H1 (cell line): ENCODE measurements around the gene IKZF1. TPM values are rescaled to one million over a fixed set of nuclear protein-coding genes. Genes with fewer than 3 reads are reported as not detected.

Source experiments
- CTCF ChIA-PET: fragments of 300-600 bp; sonication (Branson Sonifier 250); formaldehyde crosslinking; loops from one replicate; lab custom pipeline; 2021; ENCODE audit not compliant: partially characterized antibody; lab: Charles Lee
- POLR2A ChIA-PET: fragments of 300-600 bp; sonication (Branson Sonifier 250); formaldehyde crosslinking; loops from one replicate; lab custom pipeline; 2021; ENCODE audit warnings: inconsistent platforms; ENCODE audit not compliant: partially characterized antibody; lab: Charles Lee
- DNase-seq, 2 experiments: peaks; one replicate each; pipeline versions ENCODE4 v3.0.0 to v3.0.0-alpha.2; 2010 to 2022; ENCODE audit warnings: low spot score in 2 of 2, low read depth in 1 of 2, mixed read lengths in 1 of 2
- FAIRE-seq: peaks from 2 replicates; lab custom pipeline; 2011; peaks lifted over from hg19 to GRCh38; lab: Jason Lieb, UNC
- H2AFZ ChIP-seq: 2 replicates; pipeline ENCODE4 v1.8.1; 2012; ENCODE audit warnings: low read length, inconsistent platforms
- H2AK5ac ChIP-seq: 2 replicates; pipeline ENCODE4 v1.6.1; 2013; ENCODE audit warnings: low read depth, low read length
- H2BK120ac ChIP-seq: replicated peaks from 2 replicates; pipeline ENCODE3; 2013; ENCODE audit warnings: low read depth, low read length, inconsistent platforms
- H2BK12ac ChIP-seq: 2 replicates; pipeline ENCODE4 v1.6.1; 2013; ENCODE audit warnings: low read depth, low read length
- H2BK15ac ChIP-seq: 2 replicates; pipeline ENCODE4 v1.6.1; 2013; ENCODE audit warnings: low read length
- H2BK20ac ChIP-seq: 2 replicates; pipeline ENCODE4 v1.6.1; 2013; ENCODE audit warnings: low read length
- H2BK5ac ChIP-seq: 2 replicates; pipeline ENCODE4 v1.6.1; 2013; ENCODE audit warnings: low read depth, low read length
- H3K14ac ChIP-seq: 2 replicates; pipeline ENCODE4 v1.6.1; 2013; ENCODE audit warnings: inconsistent platforms; ENCODE audit not compliant: insufficient read length
- H3K18ac ChIP-seq: 2 replicates; pipeline ENCODE4 v1.6.1; 2013; ENCODE audit warnings: low read length; ENCODE audit errors: extremely low read depth
- H3K23ac ChIP-seq: 2 replicates; pipeline ENCODE4 v1.6.1; 2013; ENCODE audit warnings: inconsistent platforms; ENCODE audit not compliant: insufficient read length
- H3K23me2 ChIP-seq: 2 replicates; pipeline ENCODE4 v1.6.1; 2013; ENCODE audit warnings: low read depth, low read length
- H3K27ac ChIP-seq: 2 replicates; pipeline ENCODE4 v1.6.1; 2011; ENCODE audit warnings: low read depth, low read length, inconsistent platforms
- H3K27me3 ChIP-seq, 4 experiments: replicated peaks in 1 of 4; 1 replicate in 1 of 4; 2 replicates in 3 of 4; pipeline versions ENCODE4 v1.6.1 to v1.8.1; 2011 to 2013; ENCODE audit warnings: low read length in 3 of 4, mild to moderate bottlenecking in 3 of 4, inconsistent platforms in 2 of 4, mixed read lengths in 2 of 4, moderate library complexity in 1 of 4; ENCODE audit not compliant: control insufficient read depth in 3 of 4, insufficient read depth in 3 of 4; ENCODE audit errors: extremely low read depth in 1 of 4
- H3K36me3 ChIP-seq, 4 experiments: 2 replicates each; pipeline versions ENCODE4 v1.6.1 to v1.8.1; 2011 to 2013; ENCODE audit warnings: mild to moderate bottlenecking in 4 of 4, low read length in 3 of 4, moderate library complexity in 2 of 4, control low read depth in 1 of 4, inconsistent platforms in 1 of 4; ENCODE audit not compliant: insufficient read depth in 4 of 4, control insufficient read depth in 2 of 4
- H3K4ac ChIP-seq: replicated peaks from 2 replicates; pipeline ENCODE3; 2013; ENCODE audit warnings: low read length, low read depth, mixed read lengths, inconsistent platforms; ENCODE audit not compliant: insufficient read length
- H3K4me1 ChIP-seq, 4 experiments: replicated peaks in 1 of 4; 1 replicate in 1 of 4; 2 replicates in 3 of 4; pipeline versions ENCODE4 v1.6.1 to v1.8.1; 2011 to 2013; ENCODE audit warnings: low read length in 3 of 4, inconsistent platforms in 2 of 4, mixed read lengths in 1 of 4; ENCODE audit not compliant: insufficient read depth in 4 of 4, control insufficient read depth in 3 of 4
- H3K4me2 ChIP-seq, 2 experiments: 2 replicates each; pipeline versions ENCODE4 v1.6.1 to v1.8.1; 2011 to 2013; ENCODE audit warnings: low read depth in 2 of 2, low read length in 2 of 2, control low read depth in 1 of 2, inconsistent platforms in 1 of 2, mild to moderate bottlenecking in 1 of 2; ENCODE audit not compliant: insufficient read depth in 1 of 2
- H3K4me3 ChIP-seq, 4 experiments: fragments of 200-600, 300-600 bp in 1 of 4; sonication (generic), shearing (Covaris generic), sonication (Bioruptor Twin) in 1 of 4; 2 replicates each; pipeline versions ENCODE4 v1.5.1 to v1.8.1; 2011 to 2016; ENCODE audit warnings: low read length in 4 of 4, low read depth in 3 of 4, control low read depth in 2 of 4, inconsistent platforms in 2 of 4, mild to moderate bottlenecking in 2 of 4, mixed read lengths in 1 of 4, moderate library complexity in 1 of 4; ENCODE audit not compliant: insufficient read depth in 2 of 4; ENCODE audit errors: extremely low read depth in 1 of 4
- H3K56ac ChIP-seq: replicated peaks from 2 replicates; pipeline ENCODE3; 2013; ENCODE audit warnings: low read depth, mild to moderate bottlenecking, mixed read lengths, low read length, inconsistent platforms; ENCODE audit not compliant: insufficient read length
- H3K79me1 ChIP-seq: 2 replicates; pipeline ENCODE4 v1.6.1; 2013; ENCODE audit warnings: low read depth, low read length, control low read depth
- H3K79me2 ChIP-seq, 2 experiments: 2 replicates each; pipeline versions ENCODE4 v1.6.1 to v1.8.1; 2012 to 2013; ENCODE audit warnings: low read length in 2 of 2, mild to moderate bottlenecking in 2 of 2, inconsistent platforms in 1 of 2; ENCODE audit not compliant: insufficient read depth in 2 of 2, control insufficient read depth in 1 of 2
- H3K9ac ChIP-seq, 4 experiments: replicated peaks in 1 of 4; 1 replicate in 1 of 4; 2 replicates in 3 of 4; pipeline versions ENCODE4 v1.6.1 to v1.8.1; 2011 to 2013; ENCODE audit warnings: low read depth in 3 of 4, low read length in 3 of 4, control low read depth in 2 of 4, mild to moderate bottlenecking in 2 of 4, moderate library complexity in 2 of 4, inconsistent platforms in 1 of 4; ENCODE audit errors: extremely low read depth in 1 of 4
- H3K9me3 ChIP-seq, 2 experiments: 2 replicates each; pipeline versions ENCODE4 v1.6.1 to v1.8.1; 2012 to 2013; ENCODE audit warnings: mild to moderate bottlenecking in 2 of 2, moderate library complexity in 2 of 2, control low read depth in 1 of 2, inconsistent platforms in 1 of 2, low read depth in 1 of 2, low read length in 1 of 2, mixed read lengths in 1 of 2; ENCODE audit not compliant: insufficient read depth in 2 of 2
- H4K20me1 ChIP-seq, 2 experiments: replicated peaks in 1 of 2; 2 replicates each; pipeline versions ENCODE3 to v1.8.1; 2011 to 2013; ENCODE audit warnings: inconsistent platforms in 2 of 2, low read length in 2 of 2, mild to moderate bottlenecking in 1 of 2; ENCODE audit not compliant: insufficient read depth in 2 of 2, control insufficient read depth in 1 of 2
- H4K5ac ChIP-seq: 2 replicates; pipeline ENCODE4 v1.6.1; 2013; ENCODE audit warnings: low read length, low read depth, mixed read lengths, inconsistent platforms; ENCODE audit not compliant: insufficient read length
- H4K8ac ChIP-seq: 2 replicates; pipeline ENCODE4 v1.8.0; 2013; ENCODE audit warnings: mild to moderate bottlenecking, moderate library complexity, low read length, inconsistent platforms; ENCODE audit not compliant: insufficient read depth; ENCODE audit errors: extremely low read depth
- H4K91ac ChIP-seq: replicated peaks from 2 replicates; pipeline ENCODE3; 2013; ENCODE audit warnings: low read length, mixed read lengths, inconsistent platforms; ENCODE audit not compliant: insufficient read length
- CEBPB ChIP-seq: IDR thresholded peaks from 2 replicates; pipeline ENCODE4 v1.6.1; 2012; ENCODE audit warnings: low read depth, low read length
- CTCF ChIP-seq, 3 experiments: IDR thresholded peaks; 1 replicate in 2 of 3; 2 replicates in 1 of 3; pipeline versions ENCODE4 v1.5.1 to v1.6.1; 2011; ENCODE audit warnings: low read length in 3 of 3, mild to moderate bottlenecking in 3 of 3, inconsistent platforms in 2 of 3, low read depth in 1 of 3, moderate library complexity in 1 of 3; ENCODE audit not compliant: insufficient read depth in 1 of 3; ENCODE audit errors: control extremely low read depth in 1 of 3
- RAD21 ChIP-seq, 2 experiments: IDR thresholded peaks in 1 of 2; conservative IDR thresholded peaks in 1 of 2; 2 replicates each; pipeline ENCODE4 v1.6.1; 2011; ENCODE audit warnings: low read depth in 2 of 2, low read length in 2 of 2, improper control_type of control experiment in 1 of 2, inconsistent platforms in 1 of 2, mild to moderate bottlenecking in 1 of 2, moderate library complexity in 1 of 2
- RXRA ChIP-seq: IDR thresholded peaks from 2 replicates; pipeline ENCODE4 v1.6.1; 2011; ENCODE audit warnings: low read depth, mild to moderate bottlenecking, low read length, moderate library complexity; ENCODE audit not compliant: insufficient read depth
- SAP30 ChIP-seq: fragments of 300-600 bp; sonication (generic); IDR thresholded peaks from 2 replicates; pipeline ENCODE4 v1.7.1; 2012; ENCODE audit warnings: low read length, moderate library complexity, mild to moderate bottlenecking, inconsistent platforms; ENCODE audit not compliant: insufficient read depth, insufficient replicate concordance
- ZNF274 ChIP-seq: IDR thresholded peaks from 2 replicates; pipeline ENCODE4 v1.7.0; 2012; ENCODE audit warnings: low read length, borderline replicate concordance; ENCODE audit errors: extremely low read depth
- WGBS, 2 experiments: shearing (Covaris generic) in 1 of 2; methylation state at CpG; one replicate each; pipeline versions ENCODE4 v1.1.6 to v1.1.7; 2013 to 2015; ENCODE audit warnings: low lambda C conversion rate in 2 of 2, mixed read lengths in 2 of 2, inconsistent platforms in 1 of 2, low coverage in 1 of 2, missing lambda C conversion rate in 1 of 2; ENCODE audit not compliant: insufficient replicate concordance in 2 of 2, insufficient coverage in 1 of 2, insufficient read length in 1 of 2; ENCODE audit errors: extremely low coverage in 1 of 2, missing lambda C conversion rate in 1 of 2; 5-methylcytosine and 5-hydroxymethylcytosine counted together
- polyA plus RNA-seq, 7 experiments: library from polyadenylated mRNA; depleted of rRNA in 3 of 7; stranded (reverse) in 5 of 7; unstranded in 2 of 7; fragments of >200 nt in 5 of 7; fragments of 200-250 nt in 2 of 7; gene quantifications; 1 replicate in 5 of 7; 2 replicates in 1 of 7; 4 replicates in 1 of 7; pipeline versions ENCODE4 v1.2.1 to v1.2.3, GENCODE V29; 2011 to 2013; ENCODE audit warnings: missing spikeins in 2 of 7, mixed read lengths in 2 of 7
- total RNA-seq: library from RNA; stranded (reverse); fragmentation: NEBNext Ultra II Directional; extraction: Animal tissue kit (Norgen Biotek cat#: 25700); gene quantifications from 2 replicates; pipeline ENCODE4 v1.2.1, GENCODE V29; 2021

The IKZF1 gene
- total and polyA plus RNA-seq, 2 of the 8 experiments (the other 6 are each of a cell fraction or from before 2014, with no cell fraction given): 0.74 to 1.5 TPM

DNA sequence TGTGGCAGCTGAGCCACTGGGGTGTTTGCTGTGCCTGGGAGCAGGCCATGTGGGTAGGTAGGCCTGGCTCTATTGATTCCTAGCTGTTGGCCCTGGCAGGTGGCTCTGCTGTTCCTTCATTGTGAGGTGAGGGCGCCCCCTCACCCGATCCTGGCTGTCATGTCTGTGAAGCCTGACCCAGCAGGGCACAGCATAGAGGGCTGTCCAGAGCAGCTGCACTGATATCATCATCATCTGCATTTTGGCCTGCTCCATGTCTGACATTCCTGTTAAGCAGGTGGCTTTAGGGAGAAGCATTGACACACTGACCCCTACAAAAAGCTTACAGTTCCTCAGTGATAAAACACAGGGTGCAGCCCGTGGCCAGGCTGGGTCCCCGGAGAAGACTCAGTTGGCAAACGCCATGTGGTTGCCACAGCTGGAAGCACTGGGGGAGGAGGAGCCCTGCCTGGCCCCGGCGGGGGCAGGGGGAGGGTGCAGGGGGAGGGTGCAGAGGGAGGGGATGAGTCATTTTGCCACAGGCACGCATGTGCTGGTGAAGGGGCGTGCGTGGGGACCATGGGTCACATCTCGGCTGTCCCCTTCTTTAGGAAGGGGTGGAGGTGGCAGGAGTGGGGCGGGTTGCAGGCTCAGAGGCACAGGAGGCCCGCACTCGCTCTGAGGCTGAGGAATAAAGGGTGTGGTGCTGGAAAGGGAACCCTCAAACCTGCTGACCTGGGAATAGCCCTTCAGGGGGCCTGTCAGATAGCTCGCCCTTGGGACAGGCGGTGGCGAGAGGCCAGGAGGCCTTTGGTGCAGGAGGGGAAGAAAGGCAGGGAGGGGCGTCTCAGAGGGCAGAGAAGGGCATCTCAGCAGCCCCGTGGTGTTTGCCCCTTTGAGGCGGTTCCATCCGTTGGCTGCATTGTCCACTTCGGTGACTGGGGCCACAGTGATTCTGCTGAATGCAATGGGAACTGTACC is 31.6 kb downstream of the IKZF1 start:
- Histone ChIP-seq H3K9ac (no peak overlapping the region), H3K14ac (no peak overlapping the region), H4K5ac (no peak overlapping the region), H3K9me3 (no peaks in the 10 kb centered on the region), H3K4ac (no peak overlapping the region), H3K23ac (no peak overlapping the region), H3K4me2 (no peak overlapping the region), H3K79me2 (peaks cover 0 to 3% of the 10 kb centered on the region in 2 experiments; a peak in 2 of 4 replicates), H3K4me1 (peaks cover 0 to 6% (median under 1%) of the 10 kb centered on the region in 4 experiments; a peak in 3 of 7 replicates), H4K20me1 (peaks cover 0 to 14% of the 10 kb centered on the region in 2 experiments), H2BK15ac (peak overlapping the region; percentile 22; the same call in 1 of the 2 replicates), H3K23me2 (peaks cover 14% of the 10 kb centered on the region), H4K91ac (peak overlapping the region; percentile 48), H3K79me1 (no peaks in the 10 kb centered on the region), H3K18ac (0 out of 2 replicates have a peak overlapping the region, but pooled peaks have one; percentile 16), H2BK12ac (peak overlapping the region; percentile 44; the same call in 1 of the 2 replicates), H3K56ac (peak overlapping the region; percentile 96), H2BK20ac (peak overlapping the region; percentile 9; the same call in 1 of the 2 replicates), H3K27me3 (no peaks in the 10 kb centered on the region), H4K8ac (no peak overlapping the region), H2AK5ac (peak overlapping the region; percentile 79; the same call in 1 of the 2 replicates), H3K27ac (no peak overlapping the region), H2AFZ (no peak overlapping the region), H2BK5ac (0 out of 2 replicates have a peak overlapping the region, but pooled peaks have one; percentile 2), H3K36me3 (no peaks in the 10 kb centered on the region; a peak in 1 of 8 replicates), H3K4me3 (no peak overlapping the region), H2BK120ac (peak overlapping the region; percentile 75)
- no peak for FAIRE-seq
- no peak for DNase-seq
- ChIA-PET POLR2A (no interaction called here), CTCF (interaction anchor here (0.9 to 1.8 kb wide), 3 partner anchors 13 to 72 kb away, joined by 3 to 4 read pairs (median 4); no protein-coding TSS in a partner anchor)
- WGBS, 2 experiments: 89% methylated on average over 16 of the region's 22 CpGs; no CpG with 5 or more reads in 1 of the 2 experiments
- peak in 2 of 3 experiments; percentile 5 to 15; a peak in 2 of 4 replicates for TF ChIP-seq CTCF (IDR thresholded peaks at IDR 0.05; ENCODE audit: control extremely low read depth in 1 of 3, insufficient read depth in 1 of 3, low read depth in 1 of 3, low read length in 3 of 3)
- no peak for TF ChIP-seq SAP30
- TF ChIP-seq RXRA: no peak
- no peak for TF ChIP-seq ZNF274
- TF ChIP-seq CEBPB: no peak
- TF ChIP-seq RAD21 (IDR thresholded peaks at IDR 0.05 in 1 of 2, conservative IDR thresholded peaks at IDR 0.05 in 1 of 2; ENCODE audit: low read depth in 2 of 2, low read length in 2 of 2): peak; percentile 13 to 28; a peak in 1 of 4 replicates
